ENCODE results near the gene SAMSN1.
"Not testable (repeated sequence)": the region's sequence is repeated elsewhere in the genome, so short reads cannot be mapped to it uniquely, and the experiment has no call there.

The SAMSN1 gene

GRCh38 chr21:14553422-14553821, 7.3 kb upstream of the SAMSN1 start:
- H3K4me3 ChIP-seq (ENCODE audit: low read depth, low read length), result no peak overlapping the region
- no peak for TF ChIP-seq CTCF (IDR thresholded peaks at IDR 0.05; ENCODE audit: low read depth, low read length)

DNA sequence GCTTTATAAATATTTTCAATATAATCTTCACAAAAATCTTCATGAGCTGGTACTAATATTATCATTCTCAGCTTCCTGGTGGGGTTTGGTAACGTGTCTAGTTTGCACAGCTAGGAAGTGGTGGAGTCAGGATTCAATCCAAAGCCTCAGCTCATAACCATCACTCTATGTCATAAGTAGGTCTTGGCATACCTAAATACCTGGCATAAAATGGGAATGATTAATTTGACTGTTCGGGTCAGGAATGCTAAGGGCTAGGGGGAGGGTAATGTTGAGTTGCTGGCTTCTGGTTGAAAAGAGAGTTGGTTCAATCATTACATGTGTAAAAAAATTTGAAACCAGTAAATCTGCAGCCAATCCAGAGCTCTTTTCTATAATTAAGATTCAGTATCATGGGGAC, 5.6 kb upstream of the SAMSN1 start:
- no peak for TF ChIP-seq CTCF (IDR thresholded peaks at IDR 0.05; ENCODE audit: low read depth, low read length)
- no peak overlapping the region for H3K4me3 ChIP-seq (ENCODE audit: low read depth, low read length)

DNA sequence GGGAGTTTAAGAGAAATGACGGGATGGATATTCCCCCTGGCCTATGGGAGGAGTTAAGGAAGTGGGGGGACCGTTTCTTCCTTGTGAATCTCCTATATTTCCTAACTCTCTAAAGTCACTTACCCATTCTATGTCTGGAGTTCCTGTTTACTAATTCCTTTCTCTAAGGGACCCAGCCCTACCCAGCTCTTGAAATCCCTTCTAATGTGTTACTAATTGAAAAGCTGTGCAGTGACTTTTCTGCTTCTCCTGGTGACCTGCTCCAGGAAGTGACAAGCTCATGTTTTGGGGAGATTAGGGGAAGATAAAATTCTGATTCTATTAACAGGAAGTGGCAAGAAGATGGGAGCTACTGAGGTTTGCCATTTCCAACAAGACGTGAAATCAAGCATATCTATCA, 4.0 kb upstream of the SAMSN1 start:
- H3K4me3 ChIP-seq (ENCODE audit: low read depth, low read length), result no peak overlapping the region
- TF ChIP-seq CTCF (IDR thresholded peaks at IDR 0.05; ENCODE audit: low read depth, low read length), result no peak

- no peak for TF ChIP-seq CTCF (IDR thresholded peaks at IDR 0.05; ENCODE audit: low read depth, low read length)
- H3K4me3 ChIP-seq (ENCODE audit: low read depth, low read length), result no peak overlapping the region
These were observed 2.7 kb upstream of the SAMSN1 start for GRCh38 chr21:14548779-14549178.

GRCh38 chr21:14547834-14548513, 1.9 kb upstream of the SAMSN1 start:
- no peak for TF ChIP-seq CTCF (IDR thresholded peaks at IDR 0.05; ENCODE audit: low read depth, low read length)
- no peak overlapping the region for H3K4me3 ChIP-seq (ENCODE audit: low read depth, low read length)

GRCh38 chr21:14546719-14547118, 604 bp upstream of the SAMSN1 start:
- not testable (repeated sequence) for H3K4me3 ChIP-seq (ENCODE audit: low read depth, low read length)

GRCh38 chr21:14543983-14544382, 2.1 kb downstream of the SAMSN1 start:
- TF ChIP-seq CTCF (IDR thresholded peaks at IDR 0.05; ENCODE audit: low read depth, low read length), result no peak
- H3K4me3 ChIP-seq (ENCODE audit: low read depth, low read length), result no peak overlapping the region

DNA sequence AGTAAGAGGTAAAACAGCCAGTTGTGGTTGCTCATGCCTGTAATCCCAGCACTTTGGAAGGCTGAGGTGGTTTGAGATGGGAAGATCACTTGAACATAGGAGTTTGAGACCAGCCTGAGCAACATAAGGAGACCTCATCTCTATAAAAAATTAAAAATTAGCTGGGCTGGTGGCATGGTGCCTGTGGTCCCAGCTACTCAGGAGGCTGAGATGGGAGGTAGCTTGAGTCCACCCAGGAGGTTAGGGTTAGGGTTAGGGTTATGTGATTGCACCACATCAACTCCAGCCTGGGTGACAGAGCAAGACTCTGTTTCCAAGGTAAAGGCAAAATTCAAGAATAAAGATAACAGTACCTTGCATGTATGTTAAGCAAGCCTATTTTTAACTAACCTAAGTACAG, 3.5 kb downstream of the SAMSN1 start:
- TF ChIP-seq CTCF (IDR thresholded peaks at IDR 0.05; ENCODE audit: low read depth, low read length), result no peak
- no peak overlapping the region for H3K4me3 ChIP-seq (ENCODE audit: low read depth, low read length)
